Neural cell (in vitro differentiated cells): ENCODE measurements around the gene RCC1. TPM values are rescaled to one million over a fixed set of nuclear protein-coding genes. Genes with fewer than 3 reads are reported as not detected.
"Not testable (repeated sequence)": the region's sequence is repeated elsewhere in the genome, so short reads cannot be mapped to it uniquely, and the experiment has no call there.

Experiments
- H2AFZ ChIP-seq: fragments of 200-600, 300-800 bp; sonication (generic), shearing (Covaris generic); 2 replicates; pipeline ENCODE4 v1.6.0; 2014; ENCODE audit warnings: low read depth, mild to moderate bottlenecking, antibody characterized with exemption, low read length, moderate library complexity
- H3F3A ChIP-seq: fragments of 200-600 bp; shearing (Covaris generic); 2 replicates; pipeline ENCODE4 v1.6.1; 2016; ENCODE audit warnings: mild to moderate bottlenecking, moderate library complexity, mixed read lengths, antibody characterized with exemption, low read length; ENCODE audit not compliant: insufficient read depth, poor library complexity, severe bottlenecking
- H3K27ac ChIP-seq: fragments of 200-600, 300-800 bp; sonication (generic), shearing (Covaris generic); 2 replicates; pipeline ENCODE4 v1.5.1; 2014; ENCODE audit warnings: mild to moderate bottlenecking, low read length, moderate library complexity
- H3K27me3 ChIP-seq: fragments of 300-800, 200-600 bp; sonication (generic), shearing (Covaris generic); 2 replicates; pipeline ENCODE4 v1.6.0; 2014; ENCODE audit warnings: mild to moderate bottlenecking, low read depth, low read length, moderate library complexity; ENCODE audit not compliant: insufficient read depth
- H3K36me3 ChIP-seq: fragments of 300-800, 200-600 bp; sonication (generic), shearing (Covaris generic); 2 replicates; pipeline ENCODE4 v1.5.1; 2014; ENCODE audit warnings: mild to moderate bottlenecking, antibody characterized with exemption, low read length, moderate library complexity; ENCODE audit not compliant: insufficient read depth
- H3K4me2 ChIP-seq: fragments of 300-800, 200-600 bp; sonication (generic), shearing (Covaris generic); 2 replicates; pipeline ENCODE4 v1.6.0; 2014; ENCODE audit warnings: mild to moderate bottlenecking, low read length
- H3K4me3 ChIP-seq: fragments of 300-800, 200-600 bp; sonication (generic), shearing (Covaris generic); 2 replicates; pipeline ENCODE4 v1.5.1; 2014; ENCODE audit warnings: mild to moderate bottlenecking, low read length, moderate library complexity
- H3K79me2 ChIP-seq: fragments of 200-600 bp; shearing (Covaris generic); replicated peaks from 2 replicates; pipeline ENCODE4 v1.6.0; 2014; ENCODE audit warnings: mild to moderate bottlenecking, low read length, moderate library complexity; ENCODE audit not compliant: insufficient read depth
- H3K9ac ChIP-seq: fragments of 300-800, 200-600 bp; sonication (generic), shearing (Covaris generic); 2 replicates; pipeline ENCODE4 v1.6.1; 2016; ENCODE audit warnings: mild to moderate bottlenecking, low read length, mixed read lengths
- H3K9me2 ChIP-seq: fragments of 200-600 bp; shearing (Covaris generic); 2 replicates; pipeline ENCODE4 v1.6.1; 2016; ENCODE audit warnings: mild to moderate bottlenecking, low read length, mixed read lengths; ENCODE audit not compliant: insufficient read depth
- H3K9me3 ChIP-seq: fragments of 200-600, 300-800 bp; sonication (generic), shearing (Covaris generic); 2 replicates; pipeline ENCODE4 v1.6.1; 2016; ENCODE audit warnings: mild to moderate bottlenecking, mixed run types, low read length, moderate library complexity, mixed read lengths
- H4K20me1 ChIP-seq: fragments of 200-600 bp; shearing (Covaris generic); 2 replicates; pipeline ENCODE4 v1.6.1; 2016; ENCODE audit warnings: mild to moderate bottlenecking, mixed run types; ENCODE audit not compliant: insufficient read depth
- CTCF ChIP-seq: fragments of 450-650 bp; IDR thresholded peaks from 2 replicates; pipeline ENCODE4 v1.5.1; 2014; ENCODE audit warnings: antibody characterized with exemption, mild to moderate bottlenecking, moderate library complexity; ENCODE audit not compliant: poor library complexity, severe bottlenecking
- EP300 ChIP-seq: fragments of 450-650 bp; conservative IDR thresholded peaks from 2 replicates; pipeline ENCODE4 v1.6.1; 2014; ENCODE audit warnings: antibody characterized with exemption, mild to moderate bottlenecking, moderate library complexity; ENCODE audit not compliant: poor library complexity, severe bottlenecking
- EZH2 ChIP-seq: fragments of 200-600, 300-800 bp; shearing (Covaris generic), sonication (generic); IDR thresholded peaks from 2 replicates; pipeline ENCODE4 v1.6.1; 2014; ENCODE audit warnings: antibody characterized with exemption, low read length, borderline replicate concordance, mild to moderate bottlenecking; ENCODE audit not compliant: insufficient read depth, poor library complexity, severe bottlenecking
- MXI1 ChIP-seq: fragments of 450-650 bp; conservative IDR thresholded peaks from 2 replicates; pipeline ENCODE4 v1.6.1; 2014; ENCODE audit warnings: antibody characterized with exemption, mild to moderate bottlenecking; ENCODE audit not compliant: poor library complexity, severe bottlenecking
- POLR2AphosphoS5 ChIP-seq: IDR thresholded peaks from 2 replicates; pipeline ENCODE4 v1.6.1; 2012
- RAD21 ChIP-seq: fragments of 450-650 bp; conservative IDR thresholded peaks from 2 replicates; pipeline ENCODE4 v1.6.1; 2014; ENCODE audit warnings: antibody characterized with exemption, mild to moderate bottlenecking, moderate library complexity
- REST ChIP-seq: IDR thresholded peaks from 2 replicates; pipeline ENCODE4 v1.6.1; 2012; ENCODE audit warnings: borderline replicate concordance
- SMC3 ChIP-seq: fragments of 450-650 bp; conservative IDR thresholded peaks from 2 replicates; pipeline ENCODE4 v1.6.1; 2014; ENCODE audit warnings: antibody characterized with exemption, mild to moderate bottlenecking, moderate library complexity; ENCODE audit not compliant: poor library complexity
- TAF1 ChIP-seq: IDR thresholded peaks from 2 replicates; pipeline ENCODE4 v1.6.1; 2012; ENCODE audit warnings: low read depth
- polyA plus RNA-seq: library from polyadenylated mRNA; depleted of rRNA; stranded (reverse); fragments of >200 nt; gene quantifications from 2 replicates; pipeline ENCODE4 v1.2.3, GENCODE V29; 2014

RCC1 gene
- polyA plus RNA-seq, 1 donor from 2014 or later, result 13.1 TPM

- no peaks in the 10 kb centered on the region for H3K36me3 ChIP-seq
- no peak overlapping the region for H3K27ac ChIP-seq
- H3K9me2 ChIP-seq, result no peaks in the 10 kb centered on the region
- H3K4me3 ChIP-seq, result no peak overlapping the region
- H2AFZ ChIP-seq, result no peak overlapping the region
- TF ChIP-seq SMC3 (no peak), RAD21 (no peak), MXI1 (no peak), TAF1 (no peak), POLR2AphosphoS5 (no peak), CTCF (no peak), REST (no peak), EZH2 (no peak), EP300 (no peak)
- no peaks in the 10 kb centered on the region for H3K27me3 ChIP-seq
- no peaks in the 10 kb centered on the region for H3F3A ChIP-seq
- H4K20me1 ChIP-seq, result no peaks in the 10 kb centered on the region
- no peak overlapping the region for H3K9ac ChIP-seq
- H3K79me2 ChIP-seq, result peaks cover 19% of the 10 kb centered on the region
- no peaks in the 10 kb centered on the region for H3K9me3 ChIP-seq
- H3K4me2 ChIP-seq, result no peak overlapping the region
Measured at GRCh38 chr1:28521502-28522164, 15.8 kb downstream of the RCC1 start.

DNA sequence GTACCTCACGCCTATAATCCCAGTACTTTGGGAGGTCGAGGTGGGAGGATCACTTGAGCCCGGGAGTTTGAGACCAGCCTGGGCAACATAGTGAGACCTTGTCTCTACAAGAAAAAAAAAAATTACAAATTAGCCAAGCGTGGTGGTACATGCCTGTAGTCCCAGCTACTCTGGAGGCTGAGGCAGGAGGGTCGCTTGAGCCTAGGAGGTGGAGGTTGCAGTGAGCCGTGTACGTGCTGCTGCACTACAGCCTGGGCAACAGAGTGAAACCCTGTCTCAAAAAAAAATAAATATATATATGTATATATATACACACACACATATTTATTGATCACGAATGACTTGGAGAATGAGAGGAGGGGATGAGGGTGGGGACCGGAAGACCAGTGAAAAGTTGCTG is 16.7 kb downstream of the RCC1 start:
- H3K4me2 ChIP-seq, H3K9ac ChIP-seq, H3K36me3 ChIP-seq, H3K4me3 ChIP-seq, H3K9me2 ChIP-seq, H3K27me3 ChIP-seq, H2AFZ ChIP-seq, H4K20me1 ChIP-seq, H3K9me3 ChIP-seq, H3F3A ChIP-seq, H3K27ac ChIP-seq: not testable (repeated sequence)
- peaks cover 19% of the 10 kb centered on the region for H3K79me2 ChIP-seq

GRCh38 chr1:28525002-28525642 is 19.3 kb downstream of the RCC1 start:
- not testable (repeated sequence) for H4K20me1 ChIP-seq, H3K9me2 ChIP-seq, H3K9me3 ChIP-seq, H3K4me2 ChIP-seq, H3K79me2 ChIP-seq, H2AFZ ChIP-seq, H3F3A ChIP-seq, H3K27me3 ChIP-seq, H3K36me3 ChIP-seq, H3K27ac ChIP-seq, H3K9ac ChIP-seq, H3K4me3 ChIP-seq
